B cell (primary cell): Measurements from ENCODE around the gene BAIAP3. TPM values are rescaled to one million over a fixed set of nuclear protein-coding genes. Genes with fewer than 3 reads are reported as not detected.

ENCODE experiments used
- ATAC-seq: fragments of 200-7000 bp; cut with Tn5 transposase; one replicate; pipeline ENCODE4 v1.10.0; 2021; ENCODE audit warnings: low read depth, mild to moderate bottlenecking, moderate number of reproducible peaks, moderate library complexity
- CTCF ChIA-PET: fragments of 350-600 bp; sonication (Branson Sonifier 250); formaldehyde crosslinking; loops from one replicate; lab custom pipeline; 2021; ENCODE audit warnings: antibody characterized with exemption, inconsistent platforms; lab: Charles Lee
- POLR2A ChIA-PET: fragments of 350-600 bp; sonication (Branson Sonifier 250); formaldehyde crosslinking; loops from one replicate; lab custom pipeline; 2021; ENCODE audit warnings: antibody characterized with exemption; lab: Charles Lee
- DNase-seq: peaks from one replicate; pipeline ENCODE4 v3.0.0; 2013
- H2AFZ ChIP-seq: 2 replicates; pipeline ENCODE4 v1.6.1; 2012; ENCODE audit warnings: mild to moderate bottlenecking, low read depth, low read length; ENCODE audit not compliant: insufficient read depth, poor library complexity, severe bottlenecking
- H3K27ac ChIP-seq, 2 donors: 1 replicate in 1 of 2; 2 replicates in 1 of 2; pipeline ENCODE4 v1.5.1; 2012 to 2013; ENCODE audit warnings: low read length in 2 of 2, mild to moderate bottlenecking in 2 of 2, moderate library complexity in 1 of 2
- H3K27me3 ChIP-seq, 4 experiments: fragments of 200-600 bp in 1 of 4; sonication (generic) in 1 of 4; replicated peaks in 1 of 4; 1 replicate in 2 of 4; 2 replicates in 2 of 4; pipeline versions ENCODE4 v1.6.1 to v1.7.0; 2013 to 2016; ENCODE audit warnings: low read length in 3 of 4, mild to moderate bottlenecking in 2 of 4, mixed read lengths in 1 of 4, moderate library complexity in 1 of 4; ENCODE audit not compliant: insufficient read depth in 4 of 4, control insufficient read depth in 3 of 4; ENCODE audit errors: control extremely low read depth in 1 of 4
- H3K36me3 ChIP-seq, 2 experiments: replicated peaks in 1 of 2; 1 replicate in 1 of 2; 2 replicates in 1 of 2; pipeline versions ENCODE4 v1.6.1 to v1.7.1; 2013; ENCODE audit warnings: low read length in 1 of 2; ENCODE audit not compliant: insufficient read depth in 2 of 2, control insufficient read depth in 1 of 2; ENCODE audit errors: control extremely low read depth in 1 of 2, extremely low read depth in 1 of 2
- H3K4me1 ChIP-seq, 2 donors: fragments of 200-600 bp in 1 of 2; sonication (generic) in 1 of 2; 1 replicate in 1 of 2; 2 replicates in 1 of 2; pipeline versions ENCODE4 v1.5.1 to v1.6.1; 2013 to 2017; ENCODE audit warnings: low read length in 2 of 2; ENCODE audit not compliant: control insufficient read depth in 2 of 2, insufficient read depth in 2 of 2
- H3K4me2 ChIP-seq: replicated peaks from 2 replicates; pipeline ENCODE3; 2012; ENCODE audit warnings: mild to moderate bottlenecking, low read depth, low read length; ENCODE audit not compliant: poor library complexity, severe bottlenecking
- H3K4me3 ChIP-seq, 5 experiments: fragments of 200-600 bp in 1 of 5; sonication (generic) in 1 of 5; 1 replicate in 3 of 5; 2 replicates in 2 of 5; pipeline versions ENCODE4 v1.5.1 to v1.7.0; 2011 to 2016; ENCODE audit warnings: low read length in 4 of 5, mild to moderate bottlenecking in 4 of 5, low read depth in 2 of 5, control low read depth in 1 of 5, moderate library complexity in 1 of 5; ENCODE audit not compliant: insufficient read depth in 1 of 5; ENCODE audit errors: control extremely low read depth in 1 of 5, extremely low read depth in 1 of 5
- H3K79me2 ChIP-seq: fragments of 200-600 bp; sonication (generic); one replicate; pipeline ENCODE4 v1.6.0; 2016; ENCODE audit warnings: low read length; ENCODE audit not compliant: control insufficient read depth, insufficient read depth
- H3K9ac ChIP-seq: fragments of 200-600 bp; sonication (generic); 2 replicates; pipeline ENCODE4 v1.6.1; 2017; ENCODE audit warnings: mild to moderate bottlenecking, low read length, moderate library complexity
- H3K9me3 ChIP-seq, 3 donors: one replicate each; pipeline versions ENCODE4 v1.6.1 to v1.7.1; 2013; ENCODE audit warnings: low read length in 2 of 3; ENCODE audit not compliant: control insufficient read depth in 2 of 3, insufficient read depth in 1 of 3; ENCODE audit errors: control extremely low read depth in 1 of 3
- H4K20me1 ChIP-seq: 2 replicates; pipeline ENCODE4 v1.6.0; 2012; ENCODE audit warnings: mild to moderate bottlenecking, low read length; ENCODE audit not compliant: insufficient read depth, control insufficient read depth, poor library complexity, severe bottlenecking
- H3K27ac Mint-ChIP-seq: one replicate; pipeline ENCODE4 v1.8.0; 2021; ENCODE audit warnings: mixed read lengths
- H3K27me3 Mint-ChIP-seq: one replicate; pipeline ENCODE4 v1.8.0; 2021; ENCODE audit warnings: mixed read lengths
- H3K4me1 Mint-ChIP-seq: one replicate; pipeline ENCODE4 v1.8.0; 2021; ENCODE audit warnings: mixed read lengths
- H3K4me3 Mint-ChIP-seq: one replicate; pipeline ENCODE4 v1.8.0; 2021; ENCODE audit warnings: mixed read lengths
- H3K9me3 Mint-ChIP-seq: one replicate; pipeline ENCODE4 v1.8.0; 2022; ENCODE audit warnings: mixed read lengths; ENCODE audit not compliant: insufficient read depth
- EZH2 ChIP-seq: IDR thresholded peaks from 2 replicates; pipeline ENCODE4 v1.6.1; 2012; ENCODE audit warnings: borderline replicate concordance, low read depth, mild to moderate bottlenecking, moderate library complexity, low read length; ENCODE audit not compliant: insufficient read depth, poor library complexity, severe bottlenecking
- WGBS: methylation state at CpG from one replicate; pipeline ENCODE4 v1.1.5; 2013; ENCODE audit warnings: missing lambda C conversion rate; ENCODE audit not compliant: insufficient coverage; 5-methylcytosine and 5-hydroxymethylcytosine counted together
- intact Hi-C: fragments of 100-400 bp; cut with micrococcal nuclease; formaldehyde crosslinking; loops from one replicate; pipeline ENCODE4 v1.10.0; 2022
- polyA plus RNA-seq: library from polyadenylated mRNA; depleted of rRNA; stranded (reverse); fragments of >200 nt; gene quantifications from 2 replicates; pipeline ENCODE4 v1.2.3, GENCODE V29; 2012
- total RNA-seq, 2 donors: library from RNA; stranded (reverse); fragments of 120-200 nt in 1 of 2; gene quantifications; 1 replicate in 1 of 2; 2 replicates in 1 of 2; pipeline versions ENCODE4 v1.2.3 to v1.2.4, GENCODE V29; 2013 to 2022
- TF ChIP-seq, protein P1 (sequence below): fragments of 200-600 bp; IDR thresholded peaks from one replicate; pipeline ENCODE4 v1.8.0; 2022; ENCODE audit warnings: antibody characterized with exemption, mild to moderate bottlenecking

Gene BAIAP3
- total and polyA plus RNA-seq, 2 donors (not counting 1 experiment from before 2014, with no cell fraction given): 119 to 130 TPM

DNA sequence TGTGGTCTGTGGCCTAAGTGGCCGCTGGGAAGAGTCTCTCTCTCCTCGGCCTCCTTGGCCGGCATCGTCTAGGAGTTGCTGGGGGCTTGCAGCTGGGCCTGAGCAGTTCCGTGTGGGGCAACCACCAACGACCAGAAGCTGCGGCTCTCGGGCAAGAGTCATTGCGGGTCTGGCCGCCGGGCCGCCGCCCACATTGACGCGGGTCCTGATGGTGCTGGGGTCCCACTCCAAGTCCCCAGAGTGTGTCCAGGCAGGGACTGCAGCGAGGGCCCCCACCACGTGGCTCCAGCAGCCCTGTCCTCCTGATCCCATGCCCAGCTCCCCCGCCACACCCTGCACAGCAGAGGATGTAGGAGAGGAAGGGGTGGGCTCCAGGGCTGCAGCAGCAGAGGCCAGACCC lies 50.1 kb downstream of the BAIAP3 start:
- CTCF ChIA-PET: no interaction called here
- no peak overlapping the region for H3K4me3 Mint-ChIP-seq
- H3K27ac Mint-ChIP-seq: no peak overlapping the region

DNA sequence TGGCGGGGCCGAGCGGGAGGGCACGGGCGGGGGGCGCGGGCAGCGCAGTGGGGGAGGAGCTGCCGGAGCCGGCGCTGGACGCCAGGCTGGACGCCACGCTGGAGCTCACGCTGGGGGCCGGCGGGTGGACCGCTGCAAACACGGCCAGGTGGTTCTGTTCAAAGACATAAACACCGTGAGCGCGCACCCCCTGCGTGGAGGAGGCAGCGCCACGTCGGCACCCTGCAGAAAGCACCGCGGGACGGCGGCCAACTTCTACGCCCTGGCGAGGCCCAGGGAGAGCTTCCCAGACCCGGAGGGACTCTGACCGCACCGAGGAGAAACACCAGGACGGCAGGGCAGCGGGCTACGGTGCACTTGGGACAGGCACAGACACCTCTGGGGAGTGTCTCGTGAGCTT lies 51.8 kb downstream of the BAIAP3 start:
- DNase-seq: no peak
- Histone ChIP-seq H3K36me3 (peaks cover 0 to 54% of the 10 kb centered on the region in 2 experiments), H3K4me3 (no peak overlapping the region), H3K9ac (no peak overlapping the region), H2AFZ (no peak overlapping the region), H4K20me1 (peaks cover 88% of the 10 kb centered on the region), H3K27ac (no peak overlapping the region), H3K79me2 (peaks cover 60% of the 10 kb centered on the region), H3K9me3 (no peaks in the 10 kb centered on the region), H3K4me2 (no peak overlapping the region), H3K27me3 (no peaks in the 10 kb centered on the region), H3K4me1 (peaks cover under 1 to 2% of the 10 kb centered on the region in 2 donors)
- Mint-ChIP-seq H3K4me1 (peaks cover 1% of the 10 kb centered on the region), H3K27ac (no peak overlapping the region), H3K4me3 (no peak overlapping the region), H3K9me3 (no peaks in the 10 kb centered on the region), H3K27me3 (no peaks in the 10 kb centered on the region)
- ChIA-PET POLR2A (interaction anchor here (0.6 kb wide), 1 partner anchor 25 kb away, joined by 3 read pairs; no protein-coding TSS in a partner anchor), CTCF (interaction anchor here (0.7 to 1.2 kb wide), 2 partner anchors 20 to 22 kb away, joined by 3 to 4 read pairs; no protein-coding TSS in a partner anchor)
- ATAC-seq: no peak
- intact Hi-C loops: no loop called here
- 97% methylated on average over 39 of the region's 39 CpGs for WGBS
- TF ChIP-seq, protein P1, sequence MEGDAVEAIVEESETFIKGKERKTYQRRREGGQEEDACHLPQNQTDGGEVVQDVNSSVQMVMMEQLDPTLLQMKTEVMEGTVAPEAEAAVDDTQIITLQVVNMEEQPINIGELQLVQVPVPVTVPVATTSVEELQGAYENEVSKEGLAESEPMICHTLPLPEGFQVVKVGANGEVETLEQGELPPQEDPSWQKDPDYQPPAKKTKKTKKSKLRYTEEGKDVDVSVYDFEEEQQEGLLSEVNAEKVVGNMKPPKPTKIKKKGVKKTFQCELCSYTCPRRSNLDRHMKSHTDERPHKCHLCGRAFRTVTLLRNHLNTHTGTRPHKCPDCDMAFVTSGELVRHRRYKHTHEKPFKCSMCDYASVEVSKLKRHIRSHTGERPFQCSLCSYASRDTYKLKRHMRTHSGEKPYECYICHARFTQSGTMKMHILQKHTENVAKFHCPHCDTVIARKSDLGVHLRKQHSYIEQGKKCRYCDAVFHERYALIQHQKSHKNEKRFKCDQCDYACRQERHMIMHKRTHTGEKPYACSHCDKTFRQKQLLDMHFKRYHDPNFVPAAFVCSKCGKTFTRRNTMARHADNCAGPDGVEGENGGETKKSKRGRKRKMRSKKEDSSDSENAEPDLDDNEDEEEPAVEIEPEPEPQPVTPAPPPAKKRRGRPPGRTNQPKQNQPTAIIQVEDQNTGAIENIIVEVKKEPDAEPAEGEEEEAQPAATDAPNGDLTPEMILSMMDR: no peak
- no peak for TF ChIP-seq EZH2

More for the DNA sequence above, 50.1 kb downstream of the BAIAP3 start:
- H2AFZ ChIP-seq: no peak overlapping the region
- H3K36me3 ChIP-seq: peaks cover 0 to 41% of the 10 kb centered on the region in 2 experiments
- no peak overlapping the region for H3K4me3 ChIP-seq
- TF ChIP-seq, protein P1: no peak
- no peak for ATAC-seq
- no peak overlapping the region for H3K27ac ChIP-seq
- H3K4me2 ChIP-seq: no peak overlapping the region
- H3K9me3 ChIP-seq: no peaks in the 10 kb centered on the region
- peaks cover 63% of the 10 kb centered on the region for H3K79me2 ChIP-seq
- no peaks in the 10 kb centered on the region for H3K27me3 ChIP-seq
- Mint-ChIP-seq H3K4me1 (peaks cover 10% of the 10 kb centered on the region), H3K9me3 (no peaks in the 10 kb centered on the region), H3K27me3 (no peaks in the 10 kb centered on the region)
- POLR2A ChIA-PET: no interaction called here
- no peak for DNase-seq
- 90% methylated on average over 16 of the region's 18 CpGs for WGBS
- peaks cover 10 to 14% of the 10 kb centered on the region in 2 donors for H3K4me1 ChIP-seq
- peaks cover 93% of the 10 kb centered on the region for H4K20me1 ChIP-seq
- no peak overlapping the region for H3K9ac ChIP-seq
- intact Hi-C loops: no loop called here
